GM04503 (cell line): Measurements from ENCODE around the gene KDM4C.
"Not testable (repeated sequence)": the region's sequence is repeated elsewhere in the genome, so short reads cannot be mapped to it uniquely, and the experiment has no call there.

Experiments
- DNase-seq: peaks from one replicate; pipeline ENCODE4 v3.0.0-alpha.2; 2012; ENCODE audit warnings: low read depth

Gene KDM4C

DNA sequence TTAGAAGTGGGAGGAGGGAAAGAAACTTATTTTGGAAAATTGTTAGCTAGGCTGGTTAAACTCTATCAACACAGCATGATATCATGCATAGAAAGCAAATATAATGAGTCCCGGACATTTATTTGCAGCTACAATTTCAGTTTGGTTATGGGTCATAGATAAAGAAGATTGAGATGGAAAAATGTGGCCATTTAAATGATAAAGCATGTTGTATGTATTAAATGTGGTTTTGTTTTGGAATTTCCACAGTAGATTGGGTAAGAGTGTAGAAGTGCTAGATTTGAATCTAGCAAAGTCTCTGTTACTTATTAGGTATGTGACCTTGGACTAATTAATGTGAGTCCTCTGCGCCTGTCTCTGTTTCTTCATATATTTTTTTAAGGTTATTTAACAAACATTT, 217.4 kb downstream of the KDM4C start:
- no peak for DNase-seq

DNA sequence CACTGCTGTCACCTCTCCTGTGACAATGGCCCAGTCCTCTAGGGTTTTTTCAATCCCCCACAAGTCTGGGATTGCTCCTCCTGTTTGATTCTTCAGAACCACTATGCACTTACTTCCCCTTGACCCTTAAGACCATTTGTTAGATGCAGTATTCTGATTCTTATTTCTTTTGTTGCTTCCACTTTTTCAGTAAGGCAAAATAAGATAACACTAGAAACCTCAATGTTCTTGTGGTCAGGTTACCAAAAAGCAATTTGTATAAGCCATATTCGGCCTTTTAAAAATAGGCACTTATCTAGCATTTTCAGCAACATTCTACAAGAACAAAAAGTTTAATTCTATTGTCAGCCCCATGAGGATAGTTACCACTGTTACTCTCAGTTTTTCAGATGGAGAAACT, 220.0 kb downstream of the KDM4C start:
- DNase-seq, result no peak

DNA sequence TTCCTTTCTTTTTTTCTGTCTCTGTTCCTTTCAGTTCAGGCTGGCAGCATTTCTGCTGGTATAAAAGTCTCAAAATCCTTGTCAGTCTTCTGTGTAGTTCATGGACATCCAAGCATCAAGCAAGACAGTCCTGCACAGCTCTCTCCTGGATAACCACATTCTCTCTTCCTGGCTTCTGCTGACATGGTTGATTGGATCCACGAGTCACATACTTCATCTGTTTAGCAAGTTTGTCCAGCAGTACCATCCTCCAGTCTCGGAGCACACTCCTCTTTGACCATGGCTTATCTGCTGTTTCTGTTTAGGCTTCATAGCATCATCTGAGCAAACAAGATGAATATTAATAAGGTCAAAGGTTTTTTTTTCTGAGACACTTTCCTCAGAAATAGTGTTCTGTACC, 220.8 kb downstream of the KDM4C start:
- no peak for DNase-seq

- DNase-seq, result no peak
These were observed 227.3 kb downstream of the KDM4C start for GRCh38 chr9:6984941-6985578.

GRCh38 chr9:6986141-6986815, 228.5 kb downstream of the KDM4C start:
- no peak for DNase-seq

GRCh38 chr9:6987381-6987780, 229.6 kb downstream of the KDM4C start:
- DNase-seq, result no peak

GRCh38 chr9:6991418-6991817, 233.6 kb downstream of the KDM4C start:
- no peak for DNase-seq

DNA sequence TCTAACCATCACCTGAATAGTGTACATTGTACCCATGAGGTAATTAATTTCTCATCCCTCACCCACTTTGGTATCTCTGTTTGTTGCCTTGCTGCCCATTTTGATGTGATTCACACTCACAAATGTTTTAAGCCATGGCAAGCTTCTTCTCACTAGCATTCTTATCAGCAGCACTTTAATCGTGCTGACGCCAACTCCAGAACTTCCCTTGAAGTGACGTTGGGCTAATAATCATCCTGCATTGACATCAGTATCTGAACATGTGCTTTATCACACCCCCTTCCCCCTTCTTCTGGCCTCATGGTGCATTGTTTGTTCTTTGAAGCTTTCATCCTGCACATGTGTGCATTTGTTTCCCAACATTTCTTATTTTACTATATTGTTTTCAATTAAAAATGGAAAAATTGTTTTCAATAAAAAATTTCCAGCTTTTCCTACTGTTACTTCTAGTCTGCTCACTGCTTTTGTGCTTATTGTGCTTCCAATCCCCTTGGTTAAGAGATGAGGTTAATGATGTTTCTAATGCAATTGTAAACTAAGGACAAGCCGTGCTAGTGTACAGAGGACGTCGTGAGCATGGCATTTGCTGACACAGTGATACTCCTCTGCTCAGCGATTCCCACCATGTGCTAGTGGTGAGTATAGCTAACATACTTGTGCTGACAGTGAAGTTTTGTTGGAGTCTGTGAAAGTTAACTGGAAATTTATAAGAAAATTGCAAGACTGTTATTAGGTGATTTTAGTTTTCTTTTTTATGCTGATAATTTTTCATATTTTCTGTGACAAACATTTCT, 238.5 kb downstream of the KDM4C start:
- DNase-seq, result no peak

GRCh38 chr9:6997330-6997729, 239.6 kb downstream of the KDM4C start:
- peak; percentile 6 for DNase-seq

GRCh38 chr9:6999794-7000193, 242.0 kb downstream of the KDM4C start:
- DNase-seq, result no peak

GRCh38 chr9:7001571-7001970, 243.8 kb downstream of the KDM4C start:
- DNase-seq, result no peak

GRCh38 chr9:7003861-7004260, 246.1 kb downstream of the KDM4C start:
- DNase-seq, result no peak

DNA sequence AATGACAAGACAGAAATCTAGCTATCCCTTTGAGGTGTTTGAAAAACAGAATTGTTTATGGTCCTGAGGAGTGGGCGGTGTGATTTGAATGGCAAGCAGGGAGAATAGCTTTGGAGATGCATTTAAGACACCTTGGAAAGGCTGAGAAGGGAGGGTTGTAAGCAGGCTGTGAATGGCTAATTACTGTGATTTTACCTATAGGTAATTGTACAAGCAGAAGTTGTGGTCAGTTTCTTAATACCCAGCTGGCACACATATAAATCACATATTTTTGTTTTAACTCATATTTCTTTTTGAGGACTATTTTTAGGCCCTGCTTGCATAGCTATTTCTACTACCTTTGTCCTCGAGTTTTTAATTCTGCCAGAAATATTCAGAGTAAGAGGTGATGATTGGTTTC, 248.6 kb downstream of the KDM4C start:
- DNase-seq, result no peak

- no peak for DNase-seq
These were observed 250.6 kb downstream of the KDM4C start for GRCh38 chr9:7008411-7008810.

- DNase-seq, result no peak
These were observed 251.3 kb downstream of the KDM4C start for GRCh38 chr9:7009065-7009464.

GRCh38 chr9:7011395-7012067, 253.8 kb downstream of the KDM4C start:
- no peak for DNase-seq

DNA sequence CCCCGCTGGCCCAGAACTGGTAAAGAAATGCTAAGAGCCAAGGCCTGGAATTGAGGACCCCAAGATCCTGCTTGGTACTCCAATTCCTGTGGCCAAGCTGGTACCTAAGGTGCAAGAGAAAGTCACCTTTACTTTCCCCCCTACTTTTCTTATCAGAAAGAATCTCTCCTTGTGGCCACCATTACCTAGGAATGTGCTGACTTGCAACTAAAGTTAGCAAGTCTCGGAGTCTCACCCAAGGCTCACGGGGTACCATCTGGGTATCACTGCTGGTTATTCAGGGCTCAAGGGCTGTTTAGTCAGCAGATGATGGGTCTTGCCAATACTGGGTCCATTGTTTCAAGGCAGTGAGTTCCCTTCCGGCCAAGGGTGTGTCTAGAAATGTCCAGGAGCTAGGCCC, 270.2 kb downstream of the KDM4C start:
- no peak for DNase-seq

DNA sequence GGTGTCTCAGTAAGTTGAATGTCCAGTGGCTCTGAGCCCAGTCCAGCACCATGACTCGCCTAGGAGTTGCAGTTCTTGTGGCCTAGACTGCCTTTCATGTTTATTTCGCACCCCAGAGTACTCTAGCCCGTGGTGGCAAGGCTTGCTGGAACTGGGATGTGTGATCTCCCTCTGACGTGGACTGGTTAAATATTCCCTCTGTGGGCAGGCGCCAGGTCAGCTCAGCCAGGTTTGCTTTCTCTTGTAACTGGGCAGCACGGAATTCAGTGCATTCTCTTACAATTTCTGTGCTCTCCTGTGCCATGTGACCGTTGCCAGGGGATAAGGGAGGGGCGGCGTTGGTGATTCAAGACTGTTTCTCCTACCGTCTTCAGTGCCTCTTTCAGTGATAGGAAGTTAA, 270.8 kb downstream of the KDM4C start:
- DNase-seq, result no peak

DNA sequence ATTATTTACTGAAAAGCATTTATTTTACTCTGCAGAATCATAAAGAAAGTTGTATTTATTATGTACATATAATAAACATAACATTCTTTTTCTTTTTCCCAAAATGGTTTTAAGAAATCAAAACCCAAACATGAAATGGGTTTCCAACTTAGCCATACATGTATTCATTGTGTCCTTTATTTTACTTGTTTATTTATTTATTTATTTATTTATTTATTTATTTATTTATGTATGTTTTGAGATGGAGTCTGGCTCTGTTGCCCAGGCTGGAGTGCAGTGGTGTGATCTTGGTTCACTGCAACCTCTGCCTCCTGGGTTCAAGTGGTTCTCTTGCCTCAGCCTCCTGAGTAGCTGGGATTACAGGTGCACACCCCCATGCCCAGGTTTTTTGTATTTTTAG, 273.2 kb downstream of the KDM4C start:
- DNase-seq, result not testable (repeated sequence)

DNA sequence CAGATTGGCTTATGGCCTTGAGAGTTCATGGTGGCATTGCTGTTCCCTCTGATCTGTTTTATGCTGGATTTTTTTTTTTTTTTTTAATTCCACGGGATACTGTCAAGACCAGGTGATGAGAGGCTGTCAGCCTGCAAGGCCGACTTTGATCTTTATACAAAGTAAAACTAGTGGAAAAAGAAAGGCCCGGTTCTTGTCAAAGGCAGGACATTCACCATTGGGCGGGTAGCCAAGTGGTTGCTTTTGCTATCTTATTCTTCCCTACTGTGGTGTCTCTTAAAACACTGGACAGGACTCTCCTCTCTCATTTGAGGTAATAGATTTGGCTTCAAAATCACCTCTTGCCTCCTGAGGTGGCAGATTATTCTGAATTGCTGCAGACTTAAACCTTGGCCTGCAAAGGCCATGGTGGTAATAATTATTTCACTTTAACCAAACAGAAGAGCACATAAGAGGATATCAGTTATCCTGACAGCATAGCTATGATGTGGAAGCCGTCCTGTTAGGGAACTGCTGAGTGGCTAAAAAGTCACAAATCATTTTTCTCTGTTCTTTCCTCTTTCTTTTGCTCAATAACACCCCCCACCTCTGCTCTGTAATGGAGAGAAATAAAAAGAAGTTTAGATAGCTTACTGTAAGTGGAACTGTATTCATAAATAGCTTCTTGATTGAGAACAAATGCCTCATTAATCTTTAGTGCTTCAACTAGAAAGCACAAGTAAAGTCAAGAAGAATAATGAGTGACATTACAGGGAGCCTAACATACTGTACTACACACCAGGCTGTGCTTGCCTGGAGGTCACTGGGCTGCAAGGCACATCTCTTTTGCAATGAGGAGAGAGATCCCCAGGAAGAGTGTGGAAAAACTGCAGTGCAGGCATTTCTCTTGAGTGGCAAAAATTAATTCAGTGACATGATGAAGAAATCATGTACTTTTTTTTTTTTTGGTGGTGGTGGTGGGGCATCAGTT, 275.6 kb downstream of the KDM4C start:
- DNase-seq, result no peak

DNA sequence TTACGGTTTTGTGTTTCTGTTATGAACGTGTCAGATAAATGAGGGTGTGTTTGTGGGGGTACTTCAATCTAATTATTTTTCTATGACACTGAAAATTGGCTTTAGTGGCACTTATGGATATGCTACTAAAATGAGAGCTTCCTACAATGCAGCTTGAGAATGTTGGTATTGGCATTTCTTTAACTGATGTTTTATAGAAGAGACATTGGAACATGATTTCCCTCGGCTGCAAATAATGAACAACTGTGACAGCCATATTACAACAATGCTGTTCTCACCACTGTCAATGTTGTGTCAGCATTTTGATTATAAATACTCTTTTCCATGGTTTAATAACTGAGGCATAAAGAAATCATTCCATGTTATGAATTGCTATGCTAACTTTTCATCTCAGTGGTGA, 279.4 kb downstream of the KDM4C start:
- no peak for DNase-seq

DNA sequence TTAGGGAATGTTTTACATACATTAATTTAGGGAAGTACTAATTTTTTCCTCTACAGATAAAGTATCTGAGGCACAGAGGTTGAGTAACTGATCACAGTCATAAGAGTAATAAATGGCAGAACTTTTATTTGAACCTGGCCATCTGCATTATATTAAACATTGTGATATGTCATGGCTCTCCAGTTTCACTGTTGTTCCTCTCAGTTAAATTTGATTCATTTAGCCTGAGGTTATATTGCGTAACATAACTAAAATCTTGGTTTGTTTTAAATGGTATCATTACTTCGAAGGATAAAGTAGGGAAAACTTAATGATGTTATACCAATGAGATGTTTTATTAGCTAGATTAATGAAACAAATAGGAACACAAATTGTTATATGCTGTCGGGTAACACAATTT, 284.4 kb downstream of the KDM4C start:
- DNase-seq, result no peak
